Measurements from ENCODE around the gene SSRP1.
"Not testable (repeated sequence)": the region's sequence is repeated elsewhere in the genome, so short reads cannot be mapped to it uniquely, and the experiment has no call there.

SSRP1 gene

DNA sequence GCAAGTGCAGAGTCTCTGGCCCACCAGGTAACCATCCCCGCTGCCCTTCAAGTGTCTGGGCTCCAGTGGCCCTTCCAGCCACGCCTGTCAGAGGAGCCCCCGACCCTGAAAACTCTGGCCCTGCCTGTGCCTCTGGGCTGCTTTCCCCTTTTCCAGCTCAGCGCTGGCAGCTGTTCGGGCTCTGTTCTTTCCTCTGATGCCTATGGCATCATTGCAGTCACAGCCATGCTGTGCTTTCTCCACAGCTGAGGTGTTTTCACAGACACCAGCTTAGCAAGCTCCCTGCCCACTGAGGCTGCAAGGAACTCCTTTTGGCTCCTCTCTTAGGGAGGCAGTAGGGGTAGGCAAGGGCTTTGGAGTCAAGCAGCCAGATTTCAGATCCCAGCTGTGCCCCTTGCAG is 23.7 kb upstream of the SSRP1 start:
- no peak for DNase-seq

GRCh38 chr11:57358991-57359390 is 23.3 kb upstream of the SSRP1 start:
- DNase-seq = no peak

DNA sequence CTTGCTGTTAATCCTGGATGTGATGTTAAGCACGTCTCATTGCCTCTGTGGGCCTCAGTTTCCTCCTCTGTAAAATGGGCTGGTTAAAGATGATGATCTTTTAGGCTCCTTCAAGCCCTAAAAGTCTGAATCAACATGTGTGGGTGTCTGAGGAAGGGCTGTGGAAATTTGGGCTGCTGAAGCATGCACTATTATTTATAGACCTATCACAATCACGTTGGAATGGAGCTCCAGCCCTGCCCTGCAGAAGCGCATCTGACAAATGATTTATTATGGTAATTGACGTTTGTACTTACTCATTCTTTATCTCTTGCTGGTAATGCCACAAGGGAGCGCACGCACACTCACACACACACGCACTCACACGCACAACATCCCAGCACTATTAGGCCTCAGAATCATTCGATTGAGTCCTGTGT is 22.9 kb upstream of the SSRP1 start:
- DNase-seq = peak; percentile 29

DNA sequence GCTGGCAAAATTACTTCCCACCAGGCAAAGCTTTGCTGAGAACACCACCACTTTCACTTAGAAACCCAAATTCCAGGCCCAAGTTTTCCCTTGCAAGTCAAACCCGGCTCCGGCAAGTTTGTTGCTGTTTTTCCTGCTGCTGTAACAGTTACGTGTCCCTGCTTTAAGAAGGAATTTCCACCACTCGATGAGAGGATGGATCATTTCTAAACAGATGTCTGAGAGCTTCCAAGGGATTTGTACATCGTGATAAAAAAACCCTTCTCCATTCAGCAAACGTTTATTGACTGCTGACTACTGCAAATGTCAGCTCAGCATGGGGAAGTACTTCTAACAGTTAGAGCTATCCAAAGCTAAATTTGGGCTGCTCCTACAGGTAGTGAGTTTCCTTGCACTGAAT is 22.2 kb upstream of the SSRP1 start:
- no peak for DNase-seq

GRCh38 chr11:57357310-57357709 is 21.6 kb upstream of the SSRP1 start:
- no peak for DNase-seq

- DNase-seq = no peak
Observed at GRCh38 chr11:57356268-57356667, 20.6 kb upstream of the SSRP1 start.

DNA sequence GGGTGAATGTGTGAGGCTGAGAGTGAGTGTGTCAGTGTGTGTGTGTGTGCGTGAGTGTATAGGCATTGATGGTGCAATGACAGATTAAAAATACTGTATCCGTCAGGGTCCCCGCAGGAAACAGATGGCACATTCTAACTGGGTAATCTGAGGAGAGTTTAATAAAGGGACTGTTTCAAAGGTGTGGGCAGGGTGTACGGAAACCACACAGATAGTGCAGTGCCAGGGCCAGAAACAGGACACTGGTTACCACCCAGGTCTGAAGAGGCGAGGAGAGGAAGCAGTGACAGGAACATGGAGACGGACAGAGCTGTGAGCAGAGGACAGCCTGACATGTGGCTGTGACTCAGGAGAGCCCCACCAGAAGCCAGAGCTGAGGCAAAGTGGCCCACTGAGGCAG is 19.0 kb upstream of the SSRP1 start:
- no peak for DNase-seq

GRCh38 chr11:57353852-57354251 is 18.2 kb upstream of the SSRP1 start:
- no peak for DNase-seq

DNA sequence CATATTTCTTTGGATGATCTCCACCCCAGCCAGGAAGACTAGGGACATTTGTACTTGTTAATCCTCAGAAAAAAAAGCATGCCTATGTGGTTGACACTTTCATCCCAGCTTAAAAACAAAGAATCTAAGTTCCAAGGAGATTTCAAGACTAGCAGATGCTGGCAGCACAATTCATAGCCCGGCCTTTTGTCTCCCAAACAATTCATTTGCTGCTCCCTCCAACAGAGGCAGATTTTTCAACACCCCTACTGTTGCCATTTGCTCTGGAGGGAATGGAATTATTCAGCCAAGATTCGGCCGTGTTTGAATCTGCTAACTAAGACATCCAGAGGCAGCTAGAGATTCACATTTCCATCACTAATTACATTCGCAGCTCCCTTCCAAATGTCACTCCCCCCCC is 17.8 kb upstream of the SSRP1 start:
- no peak for DNase-seq

DNA sequence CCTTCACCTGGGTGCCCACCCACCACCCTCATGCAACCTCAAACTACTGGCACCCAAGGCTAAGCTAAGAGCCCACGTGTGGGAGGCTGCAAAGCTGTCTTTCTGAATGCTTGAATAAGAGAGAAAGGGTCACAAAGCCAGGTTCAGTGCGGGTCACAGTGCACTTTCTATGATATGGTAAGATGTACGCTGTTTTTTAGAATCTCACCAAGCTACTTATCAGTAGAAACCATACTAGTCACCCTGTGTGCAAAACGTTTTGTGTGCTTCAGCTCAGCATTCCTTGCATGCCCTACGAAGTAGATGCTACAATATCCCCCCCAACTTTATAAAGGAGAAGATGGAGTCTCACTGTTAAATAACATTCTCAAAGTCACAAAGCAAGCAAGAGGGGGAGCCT is 17.3 kb upstream of the SSRP1 start:
- DNase-seq = no peak

DNA sequence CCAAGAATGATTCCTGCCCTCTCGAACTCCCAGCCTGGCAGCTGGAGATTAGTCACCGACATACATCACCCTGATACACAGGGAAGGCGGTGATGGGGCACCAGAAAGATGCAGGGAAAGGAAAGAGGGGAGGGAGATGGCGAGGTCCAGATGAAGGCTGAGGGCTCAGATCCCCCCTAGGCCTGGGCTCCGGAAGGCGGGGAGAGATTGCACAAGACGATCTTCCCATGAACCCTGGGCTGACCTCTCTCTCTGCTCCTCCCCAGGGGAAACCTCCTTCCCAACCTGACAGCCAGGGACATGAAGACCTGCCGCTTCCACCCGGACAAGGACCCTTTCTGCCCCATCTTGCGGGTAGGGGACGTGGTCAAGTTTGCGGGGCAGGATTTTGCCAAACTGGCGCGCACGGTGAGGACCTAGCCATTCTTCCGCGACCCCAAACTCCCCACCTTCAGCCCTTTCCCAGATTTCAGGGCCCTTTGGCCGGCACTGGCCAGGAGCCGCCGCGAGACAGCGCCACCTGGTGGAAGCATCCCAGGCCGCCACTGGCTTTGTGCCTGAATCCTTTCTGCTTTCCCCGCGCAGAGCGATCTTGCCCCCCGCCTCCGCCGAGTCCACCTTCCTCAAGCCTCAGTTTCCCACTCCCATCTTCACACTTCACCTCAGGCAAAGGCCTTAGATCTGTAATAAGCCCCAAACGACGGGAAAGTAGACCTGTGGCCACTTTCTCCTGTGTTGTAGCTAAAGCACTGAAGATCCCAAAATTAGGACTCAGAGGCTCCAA is 14.0 kb upstream of the SSRP1 start:
- no peak for DNase-seq

DNA sequence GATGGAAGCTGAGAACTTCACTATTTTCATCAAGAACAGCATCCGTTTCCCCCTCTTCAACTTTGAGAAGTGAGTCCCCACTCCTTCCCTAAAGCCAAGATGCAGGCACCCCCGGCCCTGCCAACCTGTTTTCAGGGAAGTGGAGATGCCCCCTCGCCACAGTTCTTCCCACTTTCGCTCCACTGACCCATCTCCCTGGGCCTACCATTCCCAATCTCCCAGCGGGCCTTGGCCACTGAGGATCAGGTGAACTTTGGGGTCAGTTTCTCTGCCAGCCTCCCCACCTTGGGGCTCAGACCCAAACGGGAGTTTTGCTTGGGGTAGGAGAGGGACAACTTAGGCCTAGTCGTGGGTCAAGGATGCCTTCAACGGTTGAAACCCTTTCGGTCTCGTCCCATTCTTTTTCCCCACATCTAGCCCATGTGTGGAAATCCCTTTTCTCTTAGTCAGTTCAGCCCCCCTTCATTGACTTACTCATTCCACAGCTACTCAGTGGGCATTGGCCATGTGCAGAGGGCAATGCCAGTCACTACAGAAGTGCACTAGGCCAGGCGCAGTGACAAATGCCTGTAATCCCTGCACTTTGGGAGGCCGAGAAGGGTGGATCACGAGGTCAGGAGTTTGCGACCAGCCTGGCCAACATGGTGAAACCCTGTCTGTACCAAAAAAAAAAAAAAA is 13.1 kb upstream of the SSRP1 start:
- DNase-seq = no peak

GRCh38 chr11:57348052-57348451 is 12.4 kb upstream of the SSRP1 start:
- no peak for DNase-seq

GRCh38 chr11:57347336-57347735 is 11.6 kb upstream of the SSRP1 start:
- DNase-seq = no peak

GRCh38 chr11:57345555-57346211 is 10.0 kb upstream of the SSRP1 start:
- DNase-seq = peak; percentile 56

DNA sequence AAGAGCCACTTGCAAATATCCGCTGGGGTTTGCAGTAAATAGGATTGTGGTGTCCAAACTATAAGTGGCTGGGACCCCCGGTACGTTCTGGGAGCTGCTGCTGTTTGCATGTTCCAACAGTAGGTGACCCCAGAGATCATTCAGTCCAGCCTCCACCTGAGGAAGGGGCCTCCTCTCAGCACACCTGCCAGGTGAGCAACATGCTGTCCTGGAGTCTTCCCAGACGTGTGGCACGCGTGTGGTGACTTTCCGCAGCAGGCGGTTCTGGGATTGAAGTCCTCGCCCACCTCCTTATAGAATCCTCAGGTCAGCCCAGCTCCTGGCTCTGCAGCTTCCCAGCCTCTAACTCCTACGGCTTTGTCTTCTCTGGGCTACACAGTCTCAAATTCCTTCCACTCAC is 9.1 kb upstream of the SSRP1 start:
- DNase-seq = no peak

- peak; percentile 38 for DNase-seq
Observed at GRCh38 chr11:57343825-57344224, 8.1 kb upstream of the SSRP1 start.

GRCh38 chr11:57342702-57343101 is 7.0 kb upstream of the SSRP1 start:
- DNase-seq = no peak

GRCh38 chr11:57341250-57341808 is 5.6 kb upstream of the SSRP1 start:
- no peak for DNase-seq

DNA sequence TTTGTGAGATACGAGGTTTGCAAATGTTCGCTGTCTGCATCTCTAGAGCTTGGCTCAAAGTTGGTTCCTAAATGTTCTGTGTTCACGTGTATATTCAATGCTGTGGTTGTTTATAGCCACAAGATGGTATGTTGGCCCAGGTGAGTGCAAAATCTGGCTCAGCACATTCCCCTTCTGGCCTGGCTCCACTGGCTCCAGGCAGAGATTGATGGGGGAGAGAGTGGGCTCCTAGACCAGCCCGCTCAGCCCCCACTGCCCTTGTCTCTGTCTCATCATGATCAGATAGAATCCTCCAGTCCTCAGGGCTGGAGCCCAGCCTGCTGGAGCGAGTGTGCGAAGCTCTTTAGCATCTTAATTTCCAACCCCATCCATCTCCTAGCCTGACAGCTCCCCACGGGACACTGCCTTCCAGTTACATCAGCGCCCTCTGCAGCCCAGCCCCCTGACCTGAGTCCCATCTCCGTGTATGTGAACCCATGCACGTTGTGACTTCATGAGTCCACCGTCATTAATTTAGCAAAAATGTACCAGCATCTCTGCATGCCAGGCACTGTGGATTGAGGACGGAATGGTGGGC is 4.4 kb upstream of the SSRP1 start:
- DNase-seq = peak; percentile 72

DNA sequence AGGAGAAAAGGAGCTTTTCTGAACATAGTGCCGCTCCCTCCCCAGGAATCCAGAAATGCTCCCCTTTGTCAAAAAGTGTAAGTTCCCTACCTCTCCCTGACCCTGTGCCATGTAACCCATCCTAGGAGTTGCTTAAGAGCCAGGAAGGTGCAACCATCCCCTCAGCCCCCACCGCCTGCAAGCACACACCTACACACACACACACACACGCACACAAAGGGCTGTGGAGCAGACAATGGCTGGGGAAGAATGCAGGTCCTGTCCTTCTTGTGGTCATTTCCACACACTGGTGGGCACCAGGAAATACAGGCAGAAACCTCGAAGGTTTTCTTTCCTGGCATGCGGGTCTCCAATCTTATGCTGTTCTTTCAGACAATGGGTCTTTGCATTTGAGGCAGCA is 3.6 kb upstream of the SSRP1 start:
- no peak for DNase-seq

DNA sequence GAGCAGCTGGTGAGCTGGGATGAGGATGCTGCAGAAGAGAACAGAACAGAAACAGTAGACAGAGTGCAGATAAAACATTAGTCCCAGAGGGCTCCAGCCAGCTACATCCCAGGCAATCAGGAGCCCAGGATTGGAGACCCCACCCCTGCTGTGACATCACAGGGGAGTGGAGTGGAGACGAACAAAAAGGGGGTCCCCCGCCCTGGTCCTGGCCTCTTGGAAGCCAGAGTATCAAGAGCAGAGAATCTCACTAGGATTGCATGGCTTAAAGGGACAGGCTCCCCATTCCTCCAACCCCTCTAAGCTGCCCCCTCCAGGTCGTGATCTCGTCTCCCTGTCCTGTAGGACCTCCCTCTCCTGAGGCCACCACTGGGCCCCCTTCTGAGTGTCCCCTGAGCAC is 2.5 kb upstream of the SSRP1 start, which contains the start of gene P2RX3:
Gene P2RX3 (plus strand): TSS at position 211 of the 400 bp plus-strand sequence. CDS start 199 bp downstream, outside the sequence.
- DNase-seq = no peak

GRCh38 chr11:57336856-57337255 is 1.2 kb upstream of the SSRP1 start:
- DNase-seq = not testable (repeated sequence)
